HG03520 (cell line): ENCODE results near the gene TYW3.

Experiments used
- ATAC-seq: cut with Tn5 transposase; IDR thresholded peaks from one replicate; pipeline ENCODE4 v1.9.1; 2021; ENCODE audit warnings: mild to moderate bottlenecking, moderate library complexity; ENCODE audit not compliant: unreplicated experiment

The TYW3 gene, protein sequence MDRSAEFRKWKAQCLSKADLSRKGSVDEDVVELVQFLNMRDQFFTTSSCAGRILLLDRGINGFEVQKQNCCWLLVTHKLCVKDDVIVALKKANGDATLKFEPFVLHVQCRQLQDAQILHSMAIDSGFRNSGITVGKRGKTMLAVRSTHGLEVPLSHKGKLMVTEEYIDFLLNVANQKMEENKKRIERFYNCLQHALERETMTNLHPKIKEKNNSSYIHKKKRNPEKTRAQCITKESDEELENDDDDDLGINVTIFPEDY

DNA sequence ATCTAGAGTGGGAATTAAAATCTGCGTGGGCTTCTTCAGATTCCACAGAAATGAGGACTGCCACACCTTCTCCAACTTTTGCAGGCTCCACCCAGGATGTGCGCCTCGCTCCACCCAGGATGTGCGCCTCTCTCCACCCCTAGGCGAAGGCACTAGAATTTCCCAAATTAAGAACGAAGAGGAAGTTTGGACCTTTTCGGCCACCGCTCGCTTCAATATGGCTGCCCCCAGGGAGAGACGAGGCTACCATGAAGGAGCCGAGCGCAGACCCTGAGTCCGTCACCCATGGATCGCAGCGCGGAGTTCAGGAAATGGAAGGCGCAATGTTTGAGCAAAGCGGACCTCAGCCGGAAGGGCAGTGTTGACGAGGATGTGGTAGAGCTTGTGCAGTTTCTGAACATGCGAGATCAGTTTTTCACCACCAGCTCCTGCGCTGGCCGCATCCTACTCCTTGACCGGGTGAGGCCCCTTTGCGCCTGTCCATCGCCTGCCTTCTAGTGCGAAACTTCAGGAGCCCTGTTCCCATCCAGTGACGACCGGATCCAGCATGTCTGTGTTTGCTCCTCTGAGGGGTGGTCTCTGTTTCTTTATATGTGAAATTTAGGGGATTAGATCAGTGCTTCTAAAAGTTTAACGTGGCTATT is at the start of gene TYW3, which contains the start of gene CRYZ:
Gene TYW3 (plus strand): TSS at position 193 of the 644 bp plus-strand sequence. CDS start 93 bp downstream, at position 286.
Gene CRYZ (minus strand): TSS at position 91 of the 644 bp plus-strand sequence. CDS start 8,229 bp downstream, outside the sequence.
- ATAC-seq, result peak; percentile 67

DNA sequence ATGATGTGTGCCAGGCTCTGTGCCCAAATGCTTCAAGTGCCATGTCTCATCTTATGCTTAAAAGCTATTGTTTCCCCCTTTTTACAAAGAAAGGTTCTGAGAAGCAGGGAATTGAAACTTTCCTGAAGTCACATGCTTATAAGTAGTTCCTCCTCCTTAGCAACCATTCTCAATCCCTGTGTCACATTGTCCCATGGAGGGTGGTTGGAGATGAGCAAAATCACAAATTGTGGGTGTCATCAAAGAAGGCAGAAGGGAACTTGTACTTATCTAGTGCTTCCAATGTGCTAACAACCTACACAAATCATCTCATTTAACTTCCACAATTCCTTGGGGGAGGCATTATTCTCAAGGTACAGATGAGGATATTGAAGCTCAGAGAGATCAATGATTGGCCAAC is 49.3 kb upstream of the TYW3 start:
- no peak for ATAC-seq

DNA sequence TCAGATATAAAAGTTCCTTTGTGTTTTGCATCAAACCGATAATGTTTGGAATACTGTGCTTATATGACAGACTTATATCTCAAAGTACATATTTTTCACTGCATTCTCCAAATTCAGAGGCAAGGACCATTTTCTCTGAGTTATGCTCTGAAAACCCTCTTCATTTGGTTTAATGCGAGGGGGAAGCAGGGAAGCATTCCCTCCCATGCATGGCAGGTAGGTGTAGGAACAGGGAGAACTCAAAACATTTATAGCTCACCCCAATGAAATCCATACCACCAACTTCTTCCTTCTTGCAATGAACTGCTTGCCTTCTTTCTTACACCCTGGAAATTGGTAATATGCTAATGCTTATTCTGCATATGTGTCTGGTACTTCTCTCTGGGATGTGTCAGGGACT is 48.7 kb upstream of the TYW3 start:
- no peak for ATAC-seq

DNA sequence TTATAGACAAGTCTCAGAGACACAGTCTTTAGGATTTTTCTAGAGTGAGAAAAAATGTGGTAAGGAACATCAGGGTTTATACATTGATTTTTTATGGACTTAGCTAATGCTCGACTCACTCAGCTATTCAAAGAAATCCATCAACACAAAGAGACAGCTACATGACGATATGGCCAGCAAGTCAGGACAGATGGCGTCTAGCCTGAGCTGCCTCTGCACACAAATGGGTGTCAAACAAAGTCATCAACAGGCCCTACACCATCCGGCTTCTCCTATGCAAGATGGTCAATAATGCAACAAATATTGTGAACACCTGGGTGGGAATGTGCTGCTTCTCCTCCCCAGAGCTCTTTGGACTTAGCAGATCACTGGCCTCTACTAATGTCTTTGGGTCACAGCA is 46.0 kb upstream of the TYW3 start:
- ATAC-seq, result no peak

DNA sequence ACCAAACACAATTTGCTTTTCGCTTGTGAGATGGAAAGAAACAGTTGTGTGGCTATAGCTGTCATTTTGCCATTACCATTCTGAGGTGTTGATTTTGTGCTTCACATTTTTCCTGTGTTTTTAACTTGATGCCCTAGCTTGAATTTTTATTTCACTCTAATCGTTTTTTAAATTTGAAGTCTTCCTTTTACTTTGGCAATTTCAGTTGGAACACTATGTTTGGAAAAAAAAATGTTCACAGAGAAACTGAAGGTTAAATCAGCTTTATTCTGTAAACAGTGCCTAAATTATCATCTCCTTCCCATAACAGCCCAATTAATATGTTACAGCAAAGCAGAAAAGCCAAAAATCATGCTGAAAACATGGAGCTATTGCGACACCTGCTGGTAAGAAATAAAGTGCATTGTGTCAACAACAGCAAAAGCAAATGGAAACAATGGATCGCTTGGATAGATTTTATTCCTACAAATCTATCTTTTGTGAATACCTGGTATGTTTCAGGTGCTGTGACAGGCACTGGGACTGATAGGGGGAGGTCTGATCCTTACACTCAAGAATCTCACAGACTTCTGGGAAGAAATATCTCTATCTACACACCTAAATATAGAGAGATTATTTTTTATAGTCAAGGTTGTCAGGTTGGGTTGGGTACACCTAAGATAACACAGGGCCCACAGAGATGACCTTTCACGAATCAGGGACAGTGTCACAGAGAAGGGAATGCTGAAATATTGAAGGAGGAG is 43.2 kb upstream of the TYW3 start:
- ATAC-seq, result peak; percentile 66

DNA sequence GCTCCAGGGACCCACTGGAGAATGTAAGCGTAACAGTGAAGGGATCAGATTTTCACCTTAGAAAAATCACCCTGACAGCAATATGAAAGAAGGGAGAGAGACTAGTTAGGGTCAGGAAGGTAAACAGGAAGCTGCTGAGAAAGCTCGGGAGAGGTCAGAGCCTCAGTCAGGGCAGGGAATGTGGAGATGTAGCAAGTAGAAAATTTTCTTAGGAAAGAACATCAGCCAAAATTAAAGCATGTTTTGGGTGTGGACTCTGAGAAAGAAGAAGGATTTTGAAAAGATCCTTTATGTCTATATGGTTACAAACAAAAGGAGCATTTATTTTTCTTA is 42.6 kb upstream of the TYW3 start:
- ATAC-seq, result no peak

DNA sequence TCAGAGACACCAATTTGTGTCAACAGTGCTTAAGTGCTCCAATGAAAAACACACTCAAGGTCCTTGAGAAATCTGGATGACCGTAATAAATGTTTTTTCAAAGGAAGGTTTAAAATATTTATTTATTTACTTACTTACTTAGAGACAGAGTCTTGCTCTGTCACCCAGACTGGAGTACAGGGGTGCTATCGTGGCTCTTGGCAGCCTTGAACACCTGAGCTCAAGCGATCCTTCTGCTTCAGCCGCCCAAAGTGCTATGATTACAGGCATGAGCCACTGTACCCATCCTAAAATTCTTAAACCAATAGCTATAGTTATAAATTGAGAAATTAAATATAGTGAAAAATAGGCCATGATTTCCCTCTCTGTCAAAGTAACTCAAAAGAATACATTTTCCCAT is 42.0 kb upstream of the TYW3 start:
- ATAC-seq, result no peak

DNA sequence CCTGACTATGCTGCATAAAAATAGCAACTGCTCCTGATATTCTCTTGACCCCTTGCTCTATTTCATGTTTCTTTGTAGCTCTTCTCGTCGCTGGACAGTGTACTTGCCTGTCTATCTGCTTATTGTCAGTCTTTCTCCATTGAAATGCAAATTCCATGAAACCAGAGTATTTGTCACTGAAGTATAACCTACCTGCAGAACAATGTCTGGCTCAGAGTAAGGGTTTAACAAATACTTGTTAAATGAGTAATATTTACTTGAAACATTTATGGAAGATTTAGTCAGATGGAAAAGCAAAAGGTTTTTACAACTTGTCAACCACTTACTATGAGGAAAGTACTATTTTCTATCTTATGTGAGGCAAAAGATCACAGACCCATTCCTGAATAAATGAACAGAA is 39.5 kb upstream of the TYW3 start:
- ATAC-seq, result no peak

DNA sequence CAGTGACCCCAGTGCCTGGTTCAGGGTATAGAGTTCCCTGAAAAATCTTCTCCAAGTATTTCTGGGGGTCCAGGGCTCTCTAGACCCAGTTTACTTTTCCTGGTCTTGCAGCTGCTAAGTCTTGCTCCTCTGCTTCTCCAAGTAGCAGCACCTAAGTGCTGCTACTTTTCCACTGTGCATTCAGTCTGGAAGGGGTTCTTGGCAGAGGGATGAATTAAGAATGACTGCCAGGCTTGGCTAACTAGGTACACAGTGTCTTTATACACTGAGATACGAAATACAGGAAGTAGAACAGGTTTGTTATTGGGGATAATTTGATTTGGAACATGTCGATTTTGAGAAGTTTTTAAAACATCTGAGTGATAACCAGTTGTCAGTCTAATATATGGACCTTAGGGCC is 35.1 kb upstream of the TYW3 start:
- ATAC-seq, result no peak

DNA sequence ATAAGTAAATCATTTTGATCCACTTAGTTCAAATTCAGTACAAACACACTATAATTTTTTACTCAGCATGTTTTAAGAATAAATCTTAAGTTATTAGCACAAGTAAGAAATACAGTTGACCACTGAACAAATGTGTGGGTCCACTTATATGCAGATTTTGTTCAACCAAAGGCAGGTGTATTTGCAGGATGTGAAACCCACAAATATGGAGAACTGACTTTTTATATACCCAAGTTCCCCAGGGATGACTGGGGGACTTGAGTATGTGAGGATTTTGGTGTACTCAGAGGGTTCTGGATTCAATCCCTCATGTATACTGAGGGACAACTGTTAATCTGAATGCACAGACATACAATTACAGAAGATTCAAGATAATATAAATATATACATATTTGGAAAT is 33.6 kb upstream of the TYW3 start:
- ATAC-seq, result no peak

DNA sequence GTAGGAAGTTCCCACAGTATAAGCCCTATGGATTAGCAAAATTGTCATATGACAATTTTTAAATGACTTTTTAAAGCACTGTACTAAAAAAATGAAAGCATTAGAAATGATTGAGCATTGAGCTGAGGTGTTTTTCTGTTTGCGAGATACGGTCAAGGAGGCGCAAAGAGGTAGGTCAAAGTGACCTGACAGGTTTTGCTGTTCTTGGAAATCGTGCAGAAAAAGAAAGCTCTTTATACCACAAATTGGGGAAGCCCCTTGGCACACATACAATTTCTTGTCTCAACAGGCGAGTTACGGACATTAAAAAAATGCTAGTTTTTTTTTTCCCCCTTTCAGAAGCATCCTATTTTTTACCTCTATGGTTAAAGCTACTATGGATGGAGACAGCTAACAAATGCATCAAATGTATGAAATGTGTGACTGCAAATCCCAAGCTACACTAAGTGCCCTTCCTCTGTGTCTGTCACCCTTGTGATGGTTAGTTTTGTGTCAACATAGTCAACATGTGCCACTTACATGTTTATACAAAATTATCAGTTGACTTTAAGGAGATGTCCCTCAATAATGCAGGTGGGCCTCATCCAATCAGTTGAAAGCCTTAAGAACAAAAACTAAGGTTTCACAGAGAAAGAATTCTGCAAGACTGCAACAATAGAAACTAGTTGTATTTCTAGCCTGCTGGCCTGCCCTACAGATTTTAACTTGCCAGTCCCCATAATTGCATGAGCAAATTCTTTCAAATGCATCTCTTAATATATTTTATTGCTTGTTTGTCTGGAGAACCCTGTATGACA is 29.4 kb upstream of the TYW3 start:
- ATAC-seq, result no peak

DNA sequence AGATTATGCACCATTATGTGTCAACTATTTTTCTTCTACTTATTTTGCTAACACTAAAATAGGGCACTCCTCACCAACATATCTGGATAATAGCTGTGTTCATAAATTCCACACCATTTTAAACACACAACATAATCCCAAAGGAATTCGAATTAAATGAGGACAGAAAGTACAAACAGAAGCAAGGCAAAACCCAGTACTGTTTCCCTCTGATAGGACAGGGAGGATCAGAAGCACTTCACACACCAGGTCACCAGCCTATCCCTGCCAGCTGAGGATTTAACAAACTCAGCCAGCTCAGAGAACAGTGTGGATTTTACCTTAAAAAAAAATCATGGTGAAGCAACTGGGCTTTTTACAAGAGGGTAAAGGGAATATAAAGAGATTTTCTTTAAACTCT is 20.1 kb upstream of the TYW3 start:
- ATAC-seq, result no peak

DNA sequence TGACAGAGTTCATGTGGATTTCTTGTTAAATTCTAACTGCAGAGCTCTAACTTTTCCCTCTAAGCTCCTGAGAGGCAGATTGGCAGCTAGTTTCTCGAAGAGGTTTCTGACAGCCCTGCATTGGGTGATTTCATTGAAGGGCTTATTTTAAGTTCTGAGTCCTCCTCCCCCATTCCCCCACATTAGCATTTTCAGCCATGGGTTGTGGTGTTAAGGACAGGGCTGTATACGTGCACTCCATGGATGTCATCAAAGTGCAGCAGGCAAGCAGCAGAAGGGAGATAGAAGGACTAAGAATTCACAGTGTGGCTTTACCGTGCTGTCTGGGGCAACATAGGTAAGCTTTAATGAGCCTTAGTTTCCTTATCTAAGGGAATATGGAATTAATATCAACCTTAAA is 19.1 kb upstream of the TYW3 start:
- ATAC-seq, result peak; percentile 11

DNA sequence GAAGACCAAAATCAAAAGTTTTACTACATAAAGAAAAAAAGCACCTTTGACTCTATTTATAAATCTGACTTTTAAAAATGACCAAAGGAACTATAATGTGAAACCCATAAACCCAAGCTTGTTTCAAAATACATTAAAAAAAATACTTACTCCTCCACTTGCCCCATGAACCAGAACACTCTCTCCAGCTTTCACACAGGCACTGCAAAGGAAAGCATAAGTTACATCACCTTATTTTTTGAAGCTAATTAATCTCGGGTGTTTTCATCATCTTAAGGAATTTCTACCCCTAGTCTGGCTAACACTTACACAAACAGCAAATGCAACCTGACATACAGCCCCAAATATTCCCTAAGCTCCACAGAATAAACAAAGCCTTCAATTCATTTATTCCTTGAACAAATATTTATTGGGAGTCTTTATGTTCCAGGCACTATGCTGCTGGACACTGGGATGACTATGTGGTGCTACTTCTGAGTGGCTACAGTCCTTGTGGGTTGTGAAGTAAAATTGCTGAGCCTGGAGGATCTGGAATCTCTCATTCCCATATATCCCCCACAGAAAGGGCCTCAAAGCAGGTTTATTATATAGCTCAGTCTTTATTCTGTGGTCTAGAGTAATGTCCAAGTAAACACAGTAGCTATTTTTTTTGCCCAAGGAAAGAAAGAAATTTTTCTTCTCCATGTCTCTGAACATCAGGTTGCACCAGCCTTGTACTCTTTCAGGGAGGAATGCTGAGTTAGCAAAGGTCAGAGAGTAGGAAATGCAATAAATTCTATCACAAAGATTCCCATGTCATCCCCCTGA is 18.3 kb upstream of the TYW3 start:
- peak; percentile 64 for ATAC-seq

DNA sequence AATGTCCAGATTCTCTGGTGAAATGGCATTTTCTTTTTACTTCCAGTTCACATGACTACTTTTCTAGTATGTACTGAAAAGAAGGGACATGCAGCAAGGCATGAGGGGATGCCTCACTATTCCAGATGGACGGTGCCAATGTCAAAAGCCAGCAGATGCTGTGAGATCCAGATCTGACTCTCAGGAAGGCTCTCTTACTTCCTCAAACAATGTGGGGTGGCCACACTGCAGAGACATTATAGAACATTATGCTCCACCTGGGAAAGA is 17.8 kb upstream of the TYW3 start:
- no peak for ATAC-seq

DNA sequence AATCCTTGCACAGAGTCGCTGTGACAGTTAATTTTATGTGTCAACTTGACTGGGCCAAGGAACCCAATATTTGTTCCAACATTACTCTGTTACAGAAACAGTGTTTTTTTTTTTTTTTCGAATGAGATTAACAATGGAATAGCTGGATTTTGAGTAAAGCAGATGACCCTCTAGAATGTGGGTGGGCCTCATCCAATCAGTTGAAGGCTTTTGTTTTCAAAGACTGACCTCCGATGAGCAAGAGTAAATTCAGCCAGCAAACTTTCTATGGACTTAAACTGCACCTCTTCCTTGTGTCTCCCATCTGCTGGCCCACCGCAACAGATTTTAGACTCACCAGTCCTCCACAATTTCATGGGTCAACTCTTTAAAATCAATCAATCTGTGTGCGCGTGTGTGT is 17.1 kb upstream of the TYW3 start:
- ATAC-seq, result no peak

DNA sequence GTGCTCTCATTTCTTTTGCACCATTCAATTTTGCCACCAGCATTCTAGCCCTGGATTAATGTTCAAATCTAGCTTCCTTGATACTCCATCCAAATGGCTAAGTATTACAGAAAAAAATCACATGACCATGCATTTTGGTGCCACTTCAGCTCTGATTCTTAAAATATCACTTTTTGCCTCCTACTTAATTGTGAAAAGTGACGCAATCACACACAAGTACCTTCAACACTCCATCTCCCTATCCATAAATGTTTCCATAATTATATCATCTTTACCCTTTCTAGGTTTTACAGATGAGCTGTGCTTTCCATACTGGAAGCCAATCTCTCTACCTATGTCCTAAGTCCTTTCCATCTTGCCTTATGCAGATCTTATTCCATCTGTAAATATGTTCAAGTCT is 16.1 kb upstream of the TYW3 start:
- ATAC-seq, result no peak

DNA sequence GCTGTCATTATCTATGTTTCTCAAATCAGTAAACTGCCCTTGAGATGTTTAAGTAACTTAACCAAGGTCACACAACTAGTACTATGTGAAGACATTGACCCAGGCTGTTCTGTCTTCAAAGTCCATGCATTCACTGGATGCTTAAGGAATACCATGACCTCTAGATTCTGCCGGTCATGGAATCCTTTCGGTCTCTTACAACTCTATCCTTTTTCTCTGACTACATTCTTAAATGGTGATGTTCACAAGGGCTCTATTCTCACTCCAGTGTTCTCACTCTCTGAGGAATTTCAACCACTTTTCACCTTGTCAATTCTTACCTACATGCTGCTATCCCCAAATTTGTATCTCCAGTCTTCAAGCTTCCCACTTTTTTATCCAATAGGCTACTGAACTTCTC is 15.3 kb upstream of the TYW3 start:
- ATAC-seq, result no peak

DNA sequence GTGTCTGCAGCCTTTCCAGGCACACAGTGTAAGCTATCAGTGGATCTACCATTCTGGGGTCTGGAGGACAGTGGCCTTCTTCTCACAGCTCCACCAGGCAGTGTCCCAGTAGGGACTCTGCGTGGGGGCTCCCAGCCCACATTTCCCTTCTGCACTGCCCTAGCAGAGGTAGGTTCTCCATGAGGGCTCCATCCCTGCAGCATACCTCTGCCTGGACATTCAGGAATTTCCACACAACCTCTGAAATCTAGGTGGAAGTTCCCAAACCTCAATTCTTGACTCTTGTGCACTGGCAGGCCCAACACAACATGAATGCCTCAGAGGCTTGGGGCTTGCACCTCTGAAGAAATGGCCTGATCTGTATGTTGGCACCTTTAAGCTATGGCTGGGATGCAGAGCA is 6.9 kb upstream of the TYW3 start:
- no peak for ATAC-seq

DNA sequence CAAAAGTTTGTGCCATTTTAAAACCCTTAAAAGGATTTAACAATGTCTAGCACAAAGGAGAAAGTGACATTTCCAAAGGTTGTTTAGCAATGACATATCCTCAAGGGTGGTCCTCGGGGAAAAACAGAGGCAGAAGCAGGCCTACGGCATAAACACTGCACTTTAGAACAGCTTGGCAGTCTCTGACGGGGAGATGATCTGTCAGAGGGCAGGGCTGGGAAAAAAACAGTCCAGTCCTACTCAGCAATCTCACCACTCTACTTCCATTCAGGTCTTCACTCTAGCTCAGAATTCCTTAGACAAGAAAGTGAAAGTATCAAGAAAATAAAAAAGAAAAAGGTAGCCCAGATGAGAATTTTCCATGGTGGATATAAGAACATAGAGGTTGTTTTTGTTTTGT is 4.2 kb upstream of the TYW3 start:
- no peak for ATAC-seq
